Measurements from ENCODE around the gene CUL4B. TPM values are rescaled to one million over a fixed set of nuclear protein-coding genes. Genes with fewer than 3 reads are reported as not detected.
"Not testable (repeated sequence)": the region's sequence is repeated elsewhere in the genome, so short reads cannot be mapped to it uniquely, and the experiment has no call there.

CUL4B gene
- total RNA-seq, 2 donors from 2014 or later: 23.7 to 29.1 TPM

DNA sequence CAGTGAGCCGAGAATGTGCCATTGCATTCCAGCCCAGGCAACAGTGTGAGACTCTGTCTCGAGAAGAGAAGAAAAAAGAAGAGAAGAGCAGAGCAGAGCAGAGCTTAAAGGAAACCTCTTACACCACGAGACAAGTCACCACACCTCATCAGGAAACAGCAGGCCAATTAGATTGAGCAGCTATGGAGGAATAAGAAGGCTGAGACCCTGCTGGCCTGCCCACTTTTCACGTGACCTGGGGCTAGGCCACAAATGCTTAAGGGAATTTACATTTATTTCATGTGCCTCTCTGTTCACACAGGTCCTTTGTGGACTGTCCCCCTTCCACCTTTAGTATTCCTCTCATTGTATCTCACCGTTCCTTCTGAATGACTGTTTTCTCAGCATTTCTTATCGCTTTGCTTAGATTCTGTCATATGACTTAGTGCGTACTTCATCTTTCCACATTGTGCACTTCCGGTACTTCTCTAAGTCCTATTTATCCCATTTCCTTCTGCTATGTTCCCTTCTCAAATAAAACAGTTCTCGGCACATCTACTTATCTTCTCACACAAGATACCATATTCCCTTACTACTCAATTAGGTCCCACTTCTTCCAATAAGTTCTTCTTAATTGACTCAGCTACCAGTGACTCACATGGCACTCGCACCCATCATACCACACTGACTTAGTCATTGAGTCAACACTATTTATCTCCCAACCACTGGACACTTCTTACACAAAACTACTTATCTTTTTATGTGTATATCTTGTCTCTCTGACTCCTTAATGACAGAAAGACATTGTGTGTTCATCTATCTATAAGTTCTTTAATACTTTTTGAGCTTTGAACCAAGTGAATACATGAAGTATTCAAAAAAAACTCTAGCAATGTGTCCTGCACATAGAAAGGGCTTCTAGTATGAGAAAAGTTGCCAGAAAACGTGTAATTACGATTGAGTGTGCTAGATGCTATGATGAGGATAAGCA is 11.0 kb downstream of the CUL4B start:
- peak in 1 of 2 donors; percentile 98 for ATAC-seq
- peak; percentile 38 for DNase-seq
- intact Hi-C loops (cut with DNase I): no loop called here

DNA sequence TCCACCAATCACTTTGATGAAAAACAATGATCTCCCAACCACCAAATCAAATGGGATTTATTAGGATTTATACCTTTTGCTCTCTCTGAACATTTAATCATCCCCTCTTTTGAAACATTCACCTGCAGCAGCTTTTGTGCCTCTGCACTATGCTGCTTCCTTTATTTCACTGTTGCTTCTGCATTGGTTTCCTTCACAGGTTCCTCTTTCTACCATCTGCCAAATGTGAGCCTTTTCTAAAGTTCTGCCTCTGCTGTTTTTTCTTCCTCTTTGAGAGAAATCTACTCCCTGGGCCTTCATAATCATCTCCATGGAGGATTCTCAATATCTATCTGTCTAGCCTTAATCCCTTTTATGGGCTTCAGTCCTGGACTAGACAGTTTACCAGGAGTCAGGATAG is 24.7 kb downstream of the CUL4B start:
- no peak for DNase-seq
- ATAC-seq: no peak
- intact Hi-C loops (cut with DNase I): no loop called here

DNA sequence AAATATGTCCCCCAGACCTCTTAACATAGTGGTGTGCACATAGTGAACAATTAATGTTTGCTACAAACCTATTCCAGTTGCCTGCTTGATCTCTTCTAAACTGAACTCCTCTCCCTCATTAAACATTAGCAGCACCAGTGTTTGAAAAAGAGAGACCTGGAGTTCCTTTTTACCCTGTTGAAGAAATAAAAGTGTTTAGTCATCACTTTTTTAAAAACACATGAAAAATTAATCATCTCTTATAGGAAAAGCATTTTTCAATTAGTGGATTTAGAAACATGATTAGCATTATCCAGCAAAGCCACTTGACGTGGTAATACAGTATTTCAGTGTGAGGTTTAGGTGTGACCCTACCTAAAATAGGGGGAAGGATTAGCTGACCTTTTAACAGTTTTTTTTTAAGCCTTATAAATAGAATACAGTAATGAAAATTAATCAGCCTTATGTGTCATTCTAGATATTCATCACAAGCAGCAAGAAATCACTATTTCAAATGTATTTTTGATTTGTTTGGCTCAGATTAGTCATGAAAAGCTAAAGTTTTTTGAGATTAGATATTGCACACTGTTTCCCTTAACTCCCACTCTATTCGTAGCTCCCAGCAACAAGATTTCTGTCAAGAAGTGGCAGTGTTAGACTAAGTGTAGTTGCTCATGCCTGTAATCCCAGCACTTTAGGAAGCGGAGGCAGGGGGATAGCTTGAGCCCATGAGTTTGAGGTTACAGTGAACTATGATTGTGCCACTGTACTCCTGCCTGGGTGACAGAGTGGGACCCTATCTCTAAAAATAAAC is 26.2 kb downstream of the CUL4B start:
- DNase-seq: no peak
- no peak for ATAC-seq
- intact Hi-C loops (cut with DNase I): no loop called here

DNA sequence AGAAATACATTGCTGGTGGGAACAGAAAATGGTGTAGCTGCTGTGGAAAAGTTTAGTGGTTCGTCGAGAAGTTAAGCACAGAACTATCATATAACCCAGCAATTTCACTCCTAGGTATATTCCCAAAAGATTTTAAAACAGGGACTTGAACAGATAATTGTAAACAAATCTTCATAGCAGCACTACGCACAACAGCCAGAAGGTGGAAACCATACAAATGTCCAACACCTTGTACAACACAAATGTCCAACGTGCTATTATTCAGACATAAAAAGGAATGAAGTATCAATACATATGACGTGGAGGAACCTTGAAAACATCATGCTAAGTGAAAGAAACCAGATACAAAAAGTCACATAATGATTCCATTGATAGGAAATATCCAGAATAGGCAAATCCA is 37.9 kb downstream of the CUL4B start:
- intact Hi-C loops (cut with DNase I): no loop called here
- DNase-seq: no peak
- ATAC-seq: no peak

DNA sequence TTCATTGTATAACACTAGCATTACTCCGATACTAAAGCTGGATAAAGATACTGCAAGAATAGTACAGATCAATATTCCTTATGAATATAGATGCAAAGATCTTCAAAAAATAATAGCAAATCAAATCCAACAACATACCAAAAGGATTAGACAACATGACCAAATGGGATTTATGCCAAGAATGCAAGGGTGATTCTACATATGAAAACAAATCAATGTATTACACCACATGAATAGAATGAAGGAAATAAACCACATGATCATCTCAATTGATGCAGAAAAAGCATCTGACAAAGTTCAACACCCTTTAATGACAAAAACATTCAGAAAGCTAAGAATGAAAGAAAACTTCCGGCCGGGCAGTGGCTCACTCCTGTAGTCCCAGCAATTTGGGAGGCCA is 42.8 kb downstream of the CUL4B start:
- intact Hi-C loops (cut with DNase I): no loop called here
- DNase-seq: no peak
- no peak for ATAC-seq

DNA sequence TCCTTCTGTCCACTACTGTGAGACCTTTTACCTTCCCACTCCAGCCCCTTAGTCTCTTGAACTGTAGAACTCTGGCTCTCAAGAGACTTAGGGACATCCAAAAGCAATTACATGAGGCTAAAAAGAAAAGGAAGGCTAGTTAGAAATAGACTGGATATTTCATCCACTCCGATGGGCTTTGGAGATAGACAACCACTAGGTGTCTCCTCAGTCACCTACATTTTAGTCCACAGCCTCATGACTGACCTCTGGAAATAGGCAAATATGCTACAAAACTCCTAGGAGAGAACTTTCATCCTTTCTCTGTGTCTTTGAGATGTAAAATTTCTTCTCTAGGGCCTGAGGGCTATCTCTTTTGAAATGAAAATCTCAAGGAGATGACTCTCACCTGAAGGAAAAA is 46.5 kb downstream of the CUL4B start:
- no peak for DNase-seq
- ATAC-seq: no peak
- intact Hi-C loops (cut with DNase I): no loop called here

DNA sequence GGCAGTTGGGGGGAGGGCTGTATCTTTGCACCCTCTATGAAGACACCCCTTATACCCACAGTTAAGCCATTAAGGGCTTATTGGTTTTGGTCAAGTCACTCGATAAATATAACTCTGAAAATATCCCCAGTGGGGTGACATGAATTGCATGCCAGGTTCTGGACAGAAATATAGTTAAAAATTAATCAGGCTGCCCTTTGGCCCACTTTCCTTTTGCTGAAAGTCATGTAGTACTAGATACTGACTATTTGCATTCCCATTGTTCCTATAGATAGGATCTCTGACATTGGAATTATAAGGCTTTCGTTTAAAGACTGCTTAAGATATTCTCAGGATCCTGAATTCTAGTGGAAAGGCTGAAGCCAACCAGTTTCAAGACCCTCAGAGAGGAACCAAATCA is 48.1 kb downstream of the CUL4B start:
- intact Hi-C loops (cut with DNase I): no loop called here
- ATAC-seq: no peak
- DNase-seq: no peak

DNA sequence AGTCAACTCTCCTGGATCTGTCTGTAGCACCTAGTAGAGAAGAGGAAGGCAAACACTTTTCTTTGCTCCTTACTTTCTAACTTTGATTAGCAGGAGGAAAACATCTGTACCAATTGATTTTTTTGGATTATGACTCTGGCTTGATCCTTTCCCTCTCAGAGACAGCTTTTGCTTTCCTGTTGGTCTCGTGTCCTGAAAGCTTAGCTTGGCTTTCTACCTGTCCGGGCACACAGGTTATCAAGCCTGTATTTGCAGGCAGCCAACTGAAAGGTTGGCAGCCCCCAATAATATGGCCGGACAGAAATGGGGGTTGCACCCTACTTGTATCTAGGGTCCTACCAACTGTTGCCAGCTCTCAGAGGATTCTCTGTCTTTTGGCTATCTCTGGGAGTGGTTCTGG is 48.5 kb downstream of the CUL4B start:
- no peak for DNase-seq
- no peak for ATAC-seq
- intact Hi-C loops (cut with DNase I): no loop called here

DNA sequence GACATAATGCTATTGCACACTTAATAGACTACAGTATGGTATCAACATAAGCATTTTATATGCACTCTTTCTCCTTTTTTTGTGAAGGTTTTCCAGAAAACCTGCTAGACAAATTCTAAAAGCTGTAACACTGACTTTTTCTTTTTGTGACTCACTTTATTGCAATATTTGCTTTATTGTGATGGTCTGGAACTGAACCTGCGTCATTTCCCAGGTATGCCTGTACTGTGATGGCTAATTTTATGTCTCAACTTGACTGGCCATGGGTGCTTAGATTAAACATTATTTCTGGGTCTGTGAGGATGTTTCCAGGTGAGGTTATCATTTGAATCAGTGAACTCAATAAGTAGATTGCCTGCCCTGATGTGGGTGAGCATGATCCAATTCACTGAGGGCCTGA is 56.2 kb downstream of the CUL4B start:
- intact Hi-C loops (cut with DNase I): loop anchor here in 1 of 2 donors (10.0 kb wide), 1 partner anchor 160 kb away; no protein-coding TSS in a partner anchor
- DNase-seq (no peak), ATAC-seq (no peak)

DNA sequence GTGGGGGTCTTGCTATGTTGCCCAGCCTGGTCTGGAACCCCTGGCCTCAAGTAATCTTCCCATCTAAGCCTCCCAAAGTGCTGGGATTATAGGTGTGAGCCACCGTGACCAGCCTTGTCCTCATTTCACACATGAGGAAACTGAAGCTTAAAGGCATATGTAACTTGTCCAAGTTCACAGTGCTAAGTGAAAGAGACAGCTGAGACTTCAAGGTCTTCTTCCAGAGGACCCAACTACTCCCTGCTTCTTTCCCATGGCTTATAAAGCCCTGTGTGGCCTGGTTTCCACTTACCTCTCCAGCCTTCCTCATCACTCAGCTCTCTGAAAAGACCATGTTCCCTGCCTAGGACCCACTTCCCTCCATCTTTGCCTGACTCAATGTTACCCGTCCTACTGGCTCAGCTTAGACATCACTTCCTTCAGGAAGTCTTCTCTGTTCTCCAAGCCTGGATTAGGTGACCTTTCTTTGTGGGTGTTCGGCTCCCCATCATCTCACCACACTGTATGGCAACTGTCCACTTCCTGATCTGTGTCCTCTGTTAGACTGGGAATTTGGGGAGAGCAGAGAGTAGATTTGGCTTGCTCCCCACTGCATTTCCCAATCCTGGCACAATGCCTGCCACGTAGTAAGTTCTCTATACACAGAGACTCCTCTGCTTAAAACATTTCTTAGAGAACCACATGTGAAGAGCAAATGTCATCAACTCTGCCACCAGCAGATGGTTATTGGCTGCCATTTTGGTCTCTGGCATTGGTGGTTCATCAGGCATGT is 61.3 kb downstream of the CUL4B start:
- no peak for ATAC-seq
- intact Hi-C loops (cut with DNase I): loop anchor here (2.0 to 10.0 kb wide), 3 partner anchors 165 to 275 kb away; no protein-coding TSS in a partner anchor
- no peak for DNase-seq

DNA sequence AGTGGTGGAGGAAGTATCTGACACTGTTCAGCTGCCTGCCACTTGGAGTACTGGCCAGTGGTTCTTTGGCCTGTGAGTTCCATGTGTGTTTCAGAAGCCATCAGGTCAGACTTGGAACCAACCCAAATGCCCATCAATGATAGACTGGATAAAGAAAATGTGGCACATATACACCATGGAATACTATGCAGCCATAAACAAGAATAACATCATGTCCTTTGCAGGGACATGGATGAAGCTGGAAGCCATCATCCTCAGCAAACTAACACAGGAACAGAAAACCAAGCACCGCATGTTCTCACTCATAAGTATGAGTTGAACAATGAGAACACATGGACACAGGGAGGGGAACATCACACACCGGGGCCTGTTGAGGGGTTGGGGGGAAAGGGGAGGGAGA is 70.6 kb downstream of the CUL4B start:
- intact Hi-C loops (cut with DNase I): loop anchor here in 1 of 2 donors (10.0 kb wide), 1 partner anchor 285 kb away; no protein-coding TSS in a partner anchor
- DNase-seq: not testable (repeated sequence)

DNA sequence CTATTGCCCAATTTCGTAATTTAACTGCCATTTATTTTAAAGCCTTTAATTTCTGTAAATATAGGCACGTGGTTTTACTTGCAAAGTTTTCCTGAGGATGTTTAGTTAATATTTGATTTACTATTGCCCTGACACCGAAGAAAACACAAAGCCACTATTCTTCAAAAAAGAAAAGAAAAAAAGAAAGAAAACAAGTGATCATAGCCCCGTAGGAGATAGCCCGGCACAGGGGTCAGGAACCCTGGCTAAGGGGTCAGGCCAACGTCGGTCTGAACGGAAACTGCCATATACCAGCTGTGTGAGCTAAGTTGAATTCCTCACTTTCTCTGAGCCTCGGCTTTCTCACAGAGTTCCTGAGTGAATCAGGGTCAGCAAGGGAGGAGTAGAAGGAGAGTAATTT is 74.0 kb downstream of the CUL4B start:
- ATAC-seq (no peak), DNase-seq (no peak)
- intact Hi-C loops (cut with DNase I): no loop called here

More for the DNA sequence above, 70.6 kb downstream of the CUL4B start:
- not testable (repeated sequence) for ATAC-seq

DNA sequence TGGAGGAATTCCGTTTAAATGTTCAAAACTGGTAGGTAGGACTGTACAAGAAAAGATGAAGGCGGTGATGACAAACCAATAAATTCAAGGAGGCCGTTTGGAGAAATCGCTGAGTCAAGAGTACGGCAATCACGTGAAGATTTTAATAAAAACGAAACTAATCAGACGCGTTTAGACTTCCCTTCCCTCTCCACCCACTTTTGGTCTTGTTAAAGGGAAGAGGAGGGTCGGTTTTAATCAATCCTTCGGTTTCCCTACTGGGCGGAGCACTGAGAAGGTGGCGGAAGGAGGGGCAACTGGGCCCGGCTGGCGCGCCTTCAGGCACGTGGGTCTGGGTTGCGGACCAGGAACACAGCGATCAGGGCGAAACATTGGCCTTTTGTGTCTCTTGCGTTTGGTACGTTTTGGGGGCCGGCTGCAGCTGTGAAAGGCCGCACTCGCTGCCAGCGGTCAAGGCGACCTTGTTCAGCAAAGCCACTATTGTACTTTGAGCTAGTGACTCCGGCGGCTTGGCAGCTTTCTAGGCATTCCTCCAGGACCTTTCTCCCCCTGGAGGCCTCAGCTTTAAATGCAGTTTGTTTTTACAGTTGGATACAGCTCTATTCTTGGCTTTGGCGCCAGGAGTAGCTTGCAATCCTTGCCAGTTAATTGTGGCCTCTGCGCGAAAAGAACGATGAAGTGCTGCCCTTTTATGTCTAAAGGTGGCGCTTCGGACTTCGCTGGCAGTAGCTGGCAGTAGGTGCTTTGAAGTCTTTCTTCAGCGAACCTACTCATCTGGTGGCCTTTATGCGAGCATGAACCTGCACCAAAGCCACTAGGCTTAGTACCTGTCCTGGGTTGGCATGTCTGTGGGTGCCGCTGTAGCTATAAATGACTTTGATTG is 74.9 kb downstream of the CUL4B start:
- peak; percentile 90 to 95 for ATAC-seq

DNA sequence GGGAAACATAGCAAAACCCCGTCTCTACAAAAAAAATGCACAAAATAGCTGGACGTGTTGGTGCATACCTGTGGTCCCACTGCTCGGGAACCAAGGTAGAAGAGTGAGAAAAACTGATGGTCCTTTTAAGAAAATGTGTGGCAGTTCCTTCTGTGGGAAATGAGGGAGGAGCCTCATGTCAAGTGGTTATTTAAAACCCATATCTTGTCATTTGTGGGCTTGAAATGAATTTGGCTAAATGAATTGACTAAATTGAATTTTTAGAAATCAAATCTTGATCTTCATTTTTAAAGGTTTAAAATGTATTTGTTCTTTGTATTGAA is 75.5 kb downstream of the CUL4B start:
- no peak for DNase-seq
- no peak for ATAC-seq
- intact Hi-C loops (cut with DNase I): no loop called here

More for the DNA sequence above, 74.9 kb downstream of the CUL4B start:
- DNase-seq: peak; percentile 74
- intact Hi-C loops (cut with DNase I): no loop called here

DNA sequence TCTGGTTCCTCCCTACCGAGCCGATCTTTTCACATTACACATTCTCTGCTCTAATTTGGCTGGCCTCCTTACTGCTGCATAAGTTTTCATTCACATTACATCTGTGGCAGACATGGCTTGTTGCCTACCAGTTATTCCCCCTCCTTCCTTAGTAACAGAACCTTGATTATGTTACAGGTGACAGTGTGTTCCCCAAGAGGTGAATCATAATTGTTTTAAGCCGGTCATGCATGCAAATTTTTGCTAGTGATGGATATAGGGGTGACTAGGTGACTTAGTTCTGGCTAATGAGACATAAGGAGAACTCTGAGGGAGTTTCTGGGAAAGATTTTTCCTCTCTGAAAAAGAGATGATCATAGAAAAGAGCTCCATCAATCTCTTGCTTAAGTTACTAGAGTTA is 83.3 kb downstream of the CUL4B start:
- no peak for ATAC-seq
- DNase-seq: no peak
- intact Hi-C loops (cut with DNase I): no loop called here

DNA sequence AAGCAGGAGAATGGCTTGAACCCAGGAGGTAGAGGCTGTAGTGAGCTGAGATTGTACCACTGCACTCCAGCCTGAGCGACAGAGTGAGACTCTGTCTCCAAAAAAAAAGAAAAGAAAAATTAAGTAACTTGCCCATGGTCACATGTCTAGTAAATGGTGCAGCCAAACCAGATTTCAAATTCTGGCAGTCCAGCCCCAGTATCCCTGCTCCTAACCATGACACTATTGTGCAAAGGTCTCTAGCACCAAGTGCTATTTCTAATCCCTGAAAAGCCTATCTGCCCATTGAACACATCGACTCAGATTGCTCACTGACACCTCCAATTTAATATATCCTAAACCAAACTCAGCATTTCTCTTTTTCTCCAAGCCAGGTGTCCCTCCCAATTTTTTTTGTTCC is 84.0 kb downstream of the CUL4B start:
- ATAC-seq (peak in 1 of 2 donors; percentile 55), DNase-seq (no peak)
- intact Hi-C loops (cut with DNase I): no loop called here

DNA sequence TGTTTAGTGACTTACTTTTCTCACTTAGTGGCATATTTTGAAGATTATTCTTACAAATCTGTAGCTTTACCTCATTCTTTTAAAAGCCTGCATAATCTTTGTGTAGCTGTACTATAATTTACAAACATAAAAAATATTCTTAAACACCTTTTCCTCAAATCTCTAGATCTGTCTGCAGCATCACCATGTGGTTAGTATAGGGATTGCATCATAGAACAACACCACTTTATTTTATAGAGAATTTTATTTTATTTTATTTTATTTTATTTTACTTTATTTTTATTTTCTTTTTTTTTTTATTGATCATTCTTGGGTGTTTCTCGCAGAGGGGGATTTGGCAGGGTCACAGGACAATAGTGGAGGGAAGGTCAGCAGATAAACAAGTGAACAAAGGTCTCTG is 85.3 kb downstream of the CUL4B start:
- intact Hi-C loops (cut with DNase I); ATAC-seq; DNase-seq: not testable (repeated sequence)

All from left cardiac atrium (tissue), 4 donors.